Liver (tissue), 3 donors: Measurements from ENCODE around the gene LDLRAD4.

ENCODE experiments used
- ATF3 ChIP-seq: IDR thresholded peaks from 2 replicates; pipeline ENCODE4 v1.6.1; 2016; ENCODE audit warnings: antibody characterized with exemption
- CTCF ChIP-seq: fragments of 150-350 bp; IDR thresholded peaks from 2 replicates; pipeline ENCODE4 v1.5.1; 2017; ENCODE audit warnings: improper control_type of control experiment, low read depth, low read length; ENCODE audit not compliant: missing input control
- FOXA2 ChIP-seq: IDR thresholded peaks from 2 replicates; pipeline ENCODE4 v1.6.1; 2016; ENCODE audit warnings: antibody characterized with exemption
- GABPA ChIP-seq, 2 donors: IDR thresholded peaks in 1 of 2; conservative IDR thresholded peaks in 1 of 2; 2 replicates each; pipeline ENCODE4 v1.6.1; 2016; ENCODE audit warnings: antibody characterized with exemption in 2 of 2, mild to moderate bottlenecking in 1 of 2, moderate library complexity in 1 of 2
- JUND ChIP-seq, 2 donors: IDR thresholded peaks; 2 replicates each; pipeline ENCODE4 v1.6.1; 2016; ENCODE audit warnings: antibody characterized with exemption in 2 of 2
- RAD21 ChIP-seq, 2 donors: IDR thresholded peaks; 2 replicates each; pipeline ENCODE4 v1.6.1; 2016; ENCODE audit warnings: antibody characterized with exemption in 2 of 2, mild to moderate bottlenecking in 2 of 2
- RXRA ChIP-seq, 2 donors: IDR thresholded peaks; 2 replicates each; pipeline ENCODE4 v1.6.1; 2017 to 2018; ENCODE audit warnings: antibody characterized with exemption in 2 of 2, mild to moderate bottlenecking in 1 of 2
- SP1 ChIP-seq: IDR thresholded peaks from 2 replicates; pipeline ENCODE4 v1.6.1; 2018; ENCODE audit warnings: antibody characterized with exemption, mild to moderate bottlenecking
- TAF1 ChIP-seq: conservative IDR thresholded peaks from 2 replicates; pipeline ENCODE4 v1.6.1; 2016; ENCODE audit warnings: antibody characterized with exemption, mild to moderate bottlenecking
- YY1 ChIP-seq: IDR thresholded peaks from 2 replicates; pipeline ENCODE4 v1.6.1; 2016; ENCODE audit warnings: antibody characterized with exemption, mild to moderate bottlenecking
- TF ChIP-seq, protein P1 (sequence below): IDR thresholded peaks from 2 replicates; pipeline ENCODE4 v1.6.1; 2016; ENCODE audit warnings: antibody characterized with exemption
- TF ChIP-seq, protein P2 (sequence below): IDR thresholded peaks from 2 replicates; pipeline ENCODE4 v1.6.1; 2016; ENCODE audit warnings: antibody characterized with exemption
- donor health status: healthy.
- donor health status: healthy.

DNA sequence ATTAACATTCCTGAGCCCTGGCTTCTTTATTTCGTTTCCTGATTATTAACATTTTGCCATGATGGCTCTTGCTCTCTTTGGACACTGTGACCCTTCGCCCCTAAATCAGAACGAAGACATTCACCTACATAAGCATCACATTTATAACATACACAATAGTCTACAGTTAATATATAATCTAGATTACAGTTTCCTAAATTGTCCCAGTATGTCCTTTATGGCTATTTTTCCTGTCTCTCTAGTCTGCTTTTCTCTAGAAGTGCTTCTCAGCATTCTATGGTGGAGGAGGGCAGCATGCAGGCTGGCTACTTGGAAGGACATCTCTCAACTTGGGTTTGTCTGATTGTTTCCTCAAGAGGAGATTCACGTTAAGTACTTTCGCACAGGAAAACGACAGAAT, 457.9 kb downstream of the LDLRAD4 start:
- TF ChIP-seq CTCF (no peak), TAF1 (no peak), RAD21 (IDR thresholded peaks at IDR 0.05) (no peak), RXRA (IDR thresholded peaks at IDR 0.05) (no peak), SP1 (no peak), GABPA (IDR thresholded peaks at IDR 0.05 in 1 of 2, conservative IDR thresholded peaks at IDR 0.05 in 1 of 2) (no peak), JUND (IDR thresholded peaks at IDR 0.05) (no peak), YY1 (no peak), FOXA2 (no peak), ATF3 (no peak)
- TF ChIP-seq, protein P1, sequence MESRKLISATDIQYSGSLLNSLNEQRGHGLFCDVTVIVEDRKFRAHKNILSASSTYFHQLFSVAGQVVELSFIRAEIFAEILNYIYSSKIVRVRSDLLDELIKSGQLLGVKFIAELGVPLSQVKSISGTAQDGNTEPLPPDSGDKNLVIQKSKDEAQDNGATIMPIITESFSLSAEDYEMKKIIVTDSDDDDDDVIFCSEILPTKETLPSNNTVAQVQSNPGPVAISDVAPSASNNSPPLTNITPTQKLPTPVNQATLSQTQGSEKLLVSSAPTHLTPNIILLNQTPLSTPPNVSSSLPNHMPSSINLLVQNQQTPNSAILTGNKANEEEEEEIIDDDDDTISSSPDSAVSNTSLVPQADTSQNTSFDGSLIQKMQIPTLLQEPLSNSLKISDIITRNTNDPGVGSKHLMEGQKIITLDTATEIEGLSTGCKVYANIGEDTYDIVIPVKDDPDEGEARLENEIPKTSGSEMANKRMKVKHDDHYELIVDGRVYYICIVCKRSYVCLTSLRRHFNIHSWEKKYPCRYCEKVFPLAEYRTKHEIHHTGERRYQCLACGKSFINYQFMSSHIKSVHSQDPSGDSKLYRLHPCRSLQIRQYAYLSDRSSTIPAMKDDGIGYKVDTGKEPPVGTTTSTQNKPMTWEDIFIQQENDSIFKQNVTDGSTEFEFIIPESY: no peak
- TF ChIP-seq, protein P2, sequence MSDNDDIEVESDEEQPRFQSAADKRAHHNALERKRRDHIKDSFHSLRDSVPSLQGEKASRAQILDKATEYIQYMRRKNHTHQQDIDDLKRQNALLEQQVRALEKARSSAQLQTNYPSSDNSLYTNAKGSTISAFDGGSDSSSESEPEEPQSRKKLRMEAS: no peak
